Prostate gland (tissue), 2 donors: Measurements from ENCODE around the gene HDAC4.

ENCODE experiments used
- POLR2A ChIP-seq: fragments of 450-650 bp; IDR thresholded peaks from one replicate; pipeline ENCODE4 v1.6.1; 2016; ENCODE audit warnings: antibody characterized with exemption, mild to moderate bottlenecking
- TF ChIP-seq, protein P1 (sequence below), 4 experiments: fragments of 200-600 bp in 2 of 4; fragments of 450-650 bp in 2 of 4; sonication (generic) in 2 of 4; IDR thresholded peaks; 1 replicate in 3 of 4; 2 replicates in 1 of 4; pipeline ENCODE4 v1.5.1; 2016 to 2019; ENCODE audit warnings: antibody characterized with exemption in 4 of 4, mild to moderate bottlenecking in 2 of 4, moderate library complexity in 2 of 4

DNA sequence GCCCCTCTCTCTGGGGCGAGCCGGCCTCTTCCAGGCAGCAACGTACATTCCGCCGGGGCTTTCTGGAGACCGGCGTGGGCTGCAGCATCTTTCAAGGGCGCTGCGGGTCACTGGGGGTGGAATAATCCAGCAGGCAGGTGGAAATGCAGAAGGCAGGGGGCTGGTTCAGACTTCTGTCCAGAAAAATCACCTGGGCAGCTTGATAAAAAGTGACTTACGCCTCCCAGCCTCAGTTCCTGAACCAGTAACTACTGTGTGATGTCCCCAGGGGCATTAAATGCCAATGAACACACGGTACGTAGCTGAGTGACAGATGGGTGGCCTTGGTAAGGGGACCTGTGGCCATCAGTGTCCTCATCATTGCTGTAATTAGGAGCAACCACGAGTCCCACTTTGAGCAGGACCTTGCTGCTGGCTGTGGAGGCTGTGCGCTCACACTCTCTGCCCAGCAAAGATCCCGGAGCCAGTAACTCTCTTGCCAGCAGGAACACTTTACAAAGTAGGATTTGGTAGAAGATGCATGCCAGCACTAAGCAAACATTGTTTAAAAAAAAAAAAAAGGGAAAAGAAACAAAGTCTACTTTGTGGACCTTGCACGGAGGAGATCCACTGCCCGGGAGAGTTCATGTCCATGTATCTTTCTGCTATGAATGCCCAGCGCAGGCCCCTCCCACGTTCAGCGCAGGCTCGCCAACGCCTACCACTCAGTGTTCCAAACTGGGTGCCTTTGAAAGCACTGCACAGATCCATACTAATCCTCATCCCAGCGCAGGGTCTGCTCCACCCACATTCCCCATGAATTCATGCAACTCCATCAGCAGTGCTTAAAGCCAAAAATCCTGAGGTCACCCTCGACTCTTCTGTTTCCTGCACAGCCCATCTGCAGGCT lies 177.3 kb downstream of the HDAC4 start:
- TF ChIP-seq POLR2A = no peak
- TF ChIP-seq, protein P1, sequence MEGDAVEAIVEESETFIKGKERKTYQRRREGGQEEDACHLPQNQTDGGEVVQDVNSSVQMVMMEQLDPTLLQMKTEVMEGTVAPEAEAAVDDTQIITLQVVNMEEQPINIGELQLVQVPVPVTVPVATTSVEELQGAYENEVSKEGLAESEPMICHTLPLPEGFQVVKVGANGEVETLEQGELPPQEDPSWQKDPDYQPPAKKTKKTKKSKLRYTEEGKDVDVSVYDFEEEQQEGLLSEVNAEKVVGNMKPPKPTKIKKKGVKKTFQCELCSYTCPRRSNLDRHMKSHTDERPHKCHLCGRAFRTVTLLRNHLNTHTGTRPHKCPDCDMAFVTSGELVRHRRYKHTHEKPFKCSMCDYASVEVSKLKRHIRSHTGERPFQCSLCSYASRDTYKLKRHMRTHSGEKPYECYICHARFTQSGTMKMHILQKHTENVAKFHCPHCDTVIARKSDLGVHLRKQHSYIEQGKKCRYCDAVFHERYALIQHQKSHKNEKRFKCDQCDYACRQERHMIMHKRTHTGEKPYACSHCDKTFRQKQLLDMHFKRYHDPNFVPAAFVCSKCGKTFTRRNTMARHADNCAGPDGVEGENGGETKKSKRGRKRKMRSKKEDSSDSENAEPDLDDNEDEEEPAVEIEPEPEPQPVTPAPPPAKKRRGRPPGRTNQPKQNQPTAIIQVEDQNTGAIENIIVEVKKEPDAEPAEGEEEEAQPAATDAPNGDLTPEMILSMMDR (IDR thresholded peaks at IDR 0.05) = no peak
